ENCODE results near the gene BICRA.
"Not testable (repeated sequence)": the region's sequence is repeated elsewhere in the genome, so short reads cannot be mapped to it uniquely, and the experiment has no call there.

BICRA gene

DNA sequence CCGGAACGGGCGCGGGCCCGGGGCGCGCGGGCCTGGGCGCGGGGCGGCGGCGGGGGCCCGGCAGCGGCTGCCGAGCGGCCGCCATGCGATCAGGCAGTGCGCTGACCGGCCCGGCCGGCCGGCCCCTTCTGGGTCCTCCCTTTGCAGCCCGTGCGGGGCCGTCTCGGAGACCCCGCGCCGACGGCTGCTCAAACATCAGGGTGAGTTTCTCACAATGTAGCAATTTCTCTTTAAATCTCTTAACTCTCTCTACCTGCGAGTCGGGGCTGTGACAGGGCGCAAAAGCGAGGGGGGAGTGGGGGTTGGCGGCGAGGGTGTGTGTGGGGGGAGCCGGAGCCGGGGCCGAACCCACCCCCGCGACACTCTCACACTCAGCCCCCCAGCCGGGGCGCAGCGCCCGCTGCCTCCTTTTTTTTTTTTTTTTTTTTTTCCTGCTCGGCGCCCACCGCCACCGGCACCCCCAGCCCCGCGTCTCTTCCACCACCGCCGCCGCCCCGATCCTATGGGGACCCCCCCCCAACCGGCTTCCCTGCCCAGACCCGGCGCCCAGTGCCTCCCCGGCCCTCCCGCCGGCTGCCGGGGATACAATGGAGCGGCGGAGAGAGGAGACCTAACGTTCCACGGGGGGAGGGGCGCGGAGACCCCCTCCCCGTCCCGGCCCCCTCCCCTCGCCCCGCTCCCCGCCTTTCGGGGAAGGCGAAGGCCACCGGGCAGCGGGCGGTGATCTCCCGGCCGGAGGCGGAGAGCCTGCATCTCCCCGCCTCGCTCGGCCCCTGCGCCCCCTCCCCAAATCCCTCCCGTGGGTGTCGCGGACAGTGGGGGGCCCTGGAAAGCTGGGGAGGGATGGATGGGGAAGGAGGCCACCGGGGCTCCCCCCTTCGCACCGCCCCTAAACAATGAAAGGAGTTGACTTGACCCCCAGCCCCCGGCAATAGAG lies at the start of gene BICRA:
Gene BICRA, plus strand, starts transcription at position 166 of the 937 bp plus-strand sequence. CDS start 64,441 bp downstream, outside the sequence.
- DNase-seq (ENCODE audit: low spot score) = peak; percentile 78

DNA sequence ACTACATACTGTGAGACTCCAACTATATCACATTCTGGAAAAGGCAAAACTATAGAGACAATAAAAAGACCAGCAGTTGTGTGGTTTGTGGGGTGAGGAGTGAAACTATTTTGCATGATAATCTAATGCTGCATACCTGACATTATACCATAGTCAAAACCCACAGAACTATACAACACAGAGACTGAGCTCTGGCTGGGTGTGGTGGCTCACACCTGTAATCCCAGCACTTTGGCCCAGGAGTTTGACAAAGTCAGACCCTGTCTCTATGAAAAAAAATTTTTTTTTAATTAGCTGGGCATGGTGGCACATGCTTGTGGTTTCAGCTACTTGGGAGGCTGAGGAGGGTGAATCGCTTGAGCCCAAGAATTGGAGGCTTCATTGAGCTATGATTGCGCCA lies 47.9 kb upstream of the BICRA start:
- no peak for DNase-seq (ENCODE audit: low spot score)

- no peak for DNase-seq (ENCODE audit: low spot score)
Measured at GRCh38 chr19:47561440-47562057, 47.4 kb upstream of the BICRA start.

GRCh38 chr19:47564081-47564480 lies 44.9 kb upstream of the BICRA start:
- no peak for DNase-seq (ENCODE audit: low spot score)

DNA sequence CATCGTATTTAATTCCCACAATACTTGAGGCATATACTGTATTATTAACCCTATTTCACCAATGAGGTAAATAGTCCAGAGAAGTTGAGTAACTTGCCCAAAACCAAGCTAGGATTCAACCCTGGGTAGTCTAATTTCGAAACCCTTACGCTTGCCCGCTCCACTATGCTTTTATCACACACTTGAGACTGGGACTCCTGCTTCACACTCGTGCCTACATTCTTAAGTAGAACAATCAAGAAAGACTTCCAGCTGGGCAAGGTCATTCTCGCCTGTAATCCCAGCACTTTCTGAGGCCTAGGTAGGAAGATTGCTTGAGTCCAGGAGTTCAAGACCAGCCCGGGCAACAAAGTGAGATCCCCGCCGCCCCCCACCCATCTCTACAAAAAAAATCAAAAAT lies 39.6 kb upstream of the BICRA start:
- DNase-seq (ENCODE audit: low spot score) = no peak

GRCh38 chr19:47572635-47573034 lies 36.3 kb upstream of the BICRA start:
- DNase-seq (ENCODE audit: low spot score) = no peak

GRCh38 chr19:47573071-47574026 lies 35.6 kb upstream of the BICRA start, which contains the start of gene ZNF541:
ZNF541 (minus strand) TSS chr19:47573148; CDS start chr19:47555856, 17,292 bp downstream.
- no peak for DNase-seq (ENCODE audit: low spot score)

GRCh38 chr19:47580397-47580796 lies 28.5 kb upstream of the BICRA start:
- DNase-seq (ENCODE audit: low spot score) = no peak

GRCh38 chr19:47581605-47582319 lies 27.2 kb upstream of the BICRA start:
- DNase-seq (ENCODE audit: low spot score) = no peak

- DNase-seq (ENCODE audit: low spot score) = no peak
Measured at GRCh38 chr19:47582320-47582909, 26.5 kb upstream of the BICRA start.

DNA sequence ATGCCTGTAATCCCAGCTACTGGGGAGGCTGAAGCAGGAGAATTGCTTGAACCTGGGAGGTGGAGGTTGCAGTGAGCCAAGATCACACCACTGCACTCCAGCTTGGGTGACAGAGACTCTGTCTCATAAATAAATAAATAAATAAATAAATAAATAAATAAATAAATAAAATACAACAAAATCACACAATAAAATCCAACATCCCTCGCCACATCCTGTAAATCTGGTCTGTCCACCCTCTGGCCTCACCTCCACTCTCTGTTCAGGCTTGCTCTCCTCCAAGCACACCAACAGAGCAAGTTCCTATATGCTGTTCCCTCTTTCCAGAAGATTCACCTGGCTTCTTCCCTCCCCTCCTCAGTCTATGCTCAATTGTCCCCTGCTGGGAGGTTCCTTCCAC lies 25.8 kb upstream of the BICRA start:
- not testable (repeated sequence) for DNase-seq (ENCODE audit: low spot score)

- no peak for DNase-seq (ENCODE audit: low spot score)
Measured at GRCh38 chr19:47587295-47587694, 21.6 kb upstream of the BICRA start.

DNA sequence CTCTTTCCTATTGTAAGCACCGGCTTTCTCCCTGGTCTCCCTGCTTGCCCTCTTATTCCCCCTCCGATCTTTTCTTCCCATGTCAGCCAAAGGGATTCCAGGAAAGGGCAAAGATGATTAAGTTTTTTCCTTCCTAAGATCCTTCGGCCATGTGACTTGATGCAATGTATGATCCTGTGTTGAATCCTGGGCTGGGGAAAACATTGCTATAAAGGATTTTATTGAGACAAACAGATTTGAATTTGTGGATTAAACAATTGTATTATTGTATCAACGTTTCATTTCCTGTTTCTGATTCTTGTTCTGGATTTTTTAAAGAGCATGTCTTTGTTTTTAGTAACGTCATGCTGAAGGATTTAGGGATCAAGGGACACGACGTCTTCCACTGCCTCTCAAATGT lies 19.1 kb upstream of the BICRA start:
- no peak for DNase-seq (ENCODE audit: low spot score)

- DNase-seq (ENCODE audit: low spot score) = no peak
Measured at GRCh38 chr19:47593860-47594259, 15.1 kb upstream of the BICRA start.

DNA sequence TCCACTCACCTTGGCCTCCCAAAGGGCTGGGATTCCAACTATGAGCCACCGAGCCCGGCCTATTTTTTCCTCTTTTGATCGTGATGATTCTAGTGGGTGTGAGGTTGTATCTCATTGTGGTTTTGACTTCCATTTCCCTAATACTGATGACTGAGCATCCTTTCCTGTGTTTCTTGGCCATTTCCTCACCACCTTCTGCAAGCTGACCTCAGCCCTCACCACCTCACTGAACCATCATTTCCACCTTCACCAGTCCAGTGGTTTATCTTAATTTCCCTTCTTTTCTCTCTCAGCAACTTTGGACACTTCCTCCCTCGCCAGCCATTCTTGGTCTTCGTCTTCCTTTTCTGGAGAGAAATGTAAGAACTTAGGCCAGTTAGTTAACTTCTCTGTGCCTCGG lies 13.0 kb upstream of the BICRA start:
- no peak for DNase-seq (ENCODE audit: low spot score)

- DNase-seq (ENCODE audit: low spot score) = no peak
Measured at GRCh38 chr19:47598407-47599349, 10.3 kb upstream of the BICRA start.

GRCh38 chr19:47599671-47600245 lies 9.2 kb upstream of the BICRA start:
- DNase-seq (ENCODE audit: low spot score) = not testable (repeated sequence)

GRCh38 chr19:47600246-47601179 lies 8.4 kb upstream of the BICRA start:
- DNase-seq (ENCODE audit: low spot score) = peak; percentile 100
